KG1 (cell line): ENCODE results near the gene PTPRM.

ENCODE experiments used
- DNase-seq: peaks from one replicate; lab custom pipeline; 2025; lab: John Stamatoyannopoulos, UW

PTPRM gene

GRCh38 chr18:7856733-7857132 is 289.6 kb downstream of the PTPRM start:
- no peak for DNase-seq

GRCh38 chr18:7857562-7857961 is 290.4 kb downstream of the PTPRM start:
- no peak for DNase-seq

- DNase-seq = no peak
These were observed 292.0 kb downstream of the PTPRM start for GRCh38 chr18:7859122-7859521.

- no peak for DNase-seq
These were observed 303.1 kb downstream of the PTPRM start for GRCh38 chr18:7870266-7870665.

- no peak for DNase-seq
These were observed 303.7 kb downstream of the PTPRM start for GRCh38 chr18:7870855-7871254.

GRCh38 chr18:7871560-7872456 is 304.7 kb downstream of the PTPRM start:
- no peak for DNase-seq

GRCh38 chr18:7872569-7872968 is 305.5 kb downstream of the PTPRM start:
- no peak for DNase-seq

GRCh38 chr18:7873316-7873715 is 306.2 kb downstream of the PTPRM start:
- DNase-seq = no peak

- DNase-seq = no peak
These were observed 309.4 kb downstream of the PTPRM start for GRCh38 chr18:7876354-7877104.

- DNase-seq = no peak
These were observed 310.5 kb downstream of the PTPRM start for GRCh38 chr18:7877609-7878008.

- DNase-seq = no peak
These were observed 311.4 kb downstream of the PTPRM start for GRCh38 chr18:7878265-7879211.

- no peak for DNase-seq
These were observed 312.6 kb downstream of the PTPRM start for GRCh38 chr18:7879717-7880116.

GRCh38 chr18:7885865-7886264 is 318.7 kb downstream of the PTPRM start:
- DNase-seq = no peak

GRCh38 chr18:7886436-7886835 is 319.3 kb downstream of the PTPRM start:
- DNase-seq = no peak

- DNase-seq = no peak
These were observed 322.4 kb downstream of the PTPRM start for GRCh38 chr18:7889515-7889914.

GRCh38 chr18:7890075-7890474 is 323.0 kb downstream of the PTPRM start:
- DNase-seq = no peak

- DNase-seq = no peak
These were observed 325.4 kb downstream of the PTPRM start for GRCh38 chr18:7892556-7892955.

GRCh38 chr18:7894592-7894991 is 327.5 kb downstream of the PTPRM start:
- no peak for DNase-seq

GRCh38 chr18:7895346-7895745 is 328.2 kb downstream of the PTPRM start:
- DNase-seq = no peak

GRCh38 chr18:7896161-7896560 is 329.0 kb downstream of the PTPRM start:
- DNase-seq = no peak

- no peak for DNase-seq
These were observed 329.8 kb downstream of the PTPRM start for GRCh38 chr18:7896805-7897518.
